Adrenal gland (tissue), 5 donors: ENCODE measurements around the gene MRGPRF.

Source experiments
- CTCF ChIP-seq, 6 experiments: fragments of 450-650 bp in 4 of 6; fragments of 200-600 bp in 2 of 6; sonication (generic) in 1 of 6; IDR thresholded peaks; 1 replicate in 5 of 6; 2 replicates in 1 of 6; pipeline versions ENCODE4 v1.5.1 to v1.8.0; 2016 to 2021; ENCODE audit warnings: antibody characterized with exemption in 6 of 6, mild to moderate bottlenecking in 2 of 6, moderate library complexity in 1 of 6
- POLR2A ChIP-seq, 2 donors: fragments of 450-650 bp; IDR thresholded peaks; one replicate each; pipeline ENCODE4 v1.6.1; 2017; ENCODE audit warnings: antibody characterized with exemption in 2 of 2, mild to moderate bottlenecking in 2 of 2, moderate library complexity in 1 of 2
- donor health status: DM: no; HTN: no; CAD: no.

GRCh38 chr11:69055212-69055586 is 42.2 kb upstream of the MRGPRF start:
- TF ChIP-seq CTCF (IDR thresholded peaks at IDR 0.05) (no peak), POLR2A (IDR thresholded peaks at IDR 0.05) (no peak)
